A549 (cell line): Measurements from ENCODE around the gene NUDT19. TPM values are rescaled to one million over a fixed set of nuclear protein-coding genes. Genes with fewer than 3 reads are reported as not detected.
"Not testable (repeated sequence)": the region's sequence is repeated elsewhere in the genome, so short reads cannot be mapped to it uniquely, and the experiment has no call there.

Experiments
- ATAC-seq, 2 experiments: fragments of 200-7000 bp in 1 of 2; fragments of >200 bp in 1 of 2; cut with Nextera tagmentation in 1 of 2; cut with Tn5 transposase in 1 of 2; 3 replicates each; pipeline versions ENCODE4 v1.8.0 to v1.9.1; 2018 to 2020; ENCODE audit warnings: mild to moderate bottlenecking in 1 of 2, moderate library complexity in 1 of 2
- CTCF ChIA-PET: fragments of 300-600 bp; sonication (Branson Sonifier 250); formaldehyde crosslinking; extraction: SDS; loops from one replicate; lab custom pipeline; 2021; ENCODE audit warnings: antibody characterized with exemption, inconsistent platforms; lab: Yijun Ruan, JAX
- POLR2A ChIA-PET: fragments of 350-600 bp; formaldehyde crosslinking; extraction: SDS; loops from one replicate; lab custom pipeline; 2021; ENCODE audit warnings: antibody characterized with exemption, inconsistent platforms; lab: Yijun Ruan, JAX
- DNase-seq, 2 experiments: peaks; one replicate each; pipeline versions ENCODE4 v3.0.0 to v3.0.0-alpha.2; 2011 to 2016; ENCODE audit warnings: low read depth in 1 of 2, low spot score in 1 of 2
- FAIRE-seq: peaks from 2 replicates; lab custom pipeline; 2011; peaks lifted over from hg19 to GRCh38; lab: Jason Lieb, UNC
- H3K27ac ChIP-seq, 2 experiments: fragments of >200 bp; sonication (Bioruptor Twin); formaldehyde crosslinking; 3 replicates each; pipeline ENCODE4 v1.5.1; 2016 to 2017
- H3K4me1 ChIP-seq: fragments of >200 bp; sonication (Bioruptor Twin); formaldehyde crosslinking; 3 replicates; pipeline ENCODE4 v1.6.1; 2016
- H3K4me2 ChIP-seq: fragments of >200 bp; sonication (Bioruptor Twin); formaldehyde crosslinking; 3 replicates; pipeline ENCODE4 v1.6.1; 2016
- H3K4me3 ChIP-seq: fragments of >200 bp; sonication (Bioruptor Twin); formaldehyde crosslinking; 3 replicates; pipeline ENCODE4 v1.5.1; 2016
- H3K9me3 ChIP-seq: fragments of >200 bp; sonication (Bioruptor Twin); formaldehyde crosslinking; 3 replicates; pipeline ENCODE4 v1.6.1; 2016
- CBX8 ChIP-seq: fragments of 200-600 bp; sonication (generic); IDR thresholded peaks from 2 replicates; pipeline ENCODE4 v1.6.1; 2016
- ELK1 ChIP-seq: fragments of 150-350 bp; IDR thresholded peaks from 2 replicates; pipeline ENCODE4 v1.6.1; 2014; ENCODE audit warnings: low read depth, mild to moderate bottlenecking, low read length
- ESRRA ChIP-seq: fragments of 150-350 bp; IDR thresholded peaks from 2 replicates; pipeline ENCODE4 v1.6.1; 2014; ENCODE audit warnings: mild to moderate bottlenecking, low read length, borderline replicate concordance
- HOXB13 ChIP-seq: fragments of 250-450 bp; sonication (Bioruptor Pico); IDR thresholded peaks from 2 replicates; pipeline ENCODE4 v1.5.0; 2020; ENCODE audit warnings: low read depth, mild to moderate bottlenecking, moderate library complexity
- MAX ChIP-seq: IDR thresholded peaks from 2 replicates; pipeline ENCODE4 v1.6.1; 2012
- MAZ ChIP-seq: fragments of 150-350 bp; IDR thresholded peaks from 2 replicates; pipeline ENCODE4 v1.6.1; 2014; ENCODE audit warnings: antibody characterized with exemption, low read depth, low read length, borderline replicate concordance
- NFE2L2 ChIP-seq: fragments of 150-350 bp; conservative IDR thresholded peaks from 2 replicates; pipeline ENCODE4 v1.6.1; 2014; ENCODE audit warnings: low read length
- NPAS2 ChIP-seq: fragments of 250-450 bp; sonication (Bioruptor Pico); IDR thresholded peaks from 2 replicates; pipeline ENCODE4 v1.8.0; 2022; ENCODE audit warnings: mild to moderate bottlenecking, moderate library complexity, borderline replicate concordance
- PBX3 ChIP-seq: IDR thresholded peaks from 2 replicates; pipeline ENCODE4 v1.6.1; 2012
- POLR2A ChIP-seq: IDR thresholded peaks from 2 replicates; pipeline ENCODE4 v1.6.1; 2012; ENCODE audit warnings: mild to moderate bottlenecking, low read length
- RARB ChIP-seq: fragments of 250-450 bp; sonication (Bioruptor Pico); IDR thresholded peaks from 2 replicates; pipeline ENCODE4 v1.8.0; 2021; ENCODE audit warnings: mild to moderate bottlenecking, moderate library complexity
- RNF2 ChIP-seq: fragments of 200-600 bp; sonication (generic); IDR thresholded peaks from 2 replicates; pipeline ENCODE4 v1.6.1; 2016; ENCODE audit warnings: low read depth, mild to moderate bottlenecking, antibody characterized with exemption, moderate library complexity, borderline replicate concordance
- TP53 ChIP-seq: fragments of 250-450 bp; sonication (Bioruptor Pico); IDR thresholded peaks from 2 replicates; pipeline ENCODE4 v1.5.0; 2021; ENCODE audit warnings: mild to moderate bottlenecking, moderate library complexity
- USF2 ChIP-seq: fragments of 450-650 bp; IDR thresholded peaks from 2 replicates; pipeline ENCODE4 v1.6.1; 2014; ENCODE audit warnings: antibody characterized with exemption
- ZC3H11A ChIP-seq: fragments of 450-650 bp; IDR thresholded peaks from 2 replicates; pipeline ENCODE4 v1.6.1; 2014; ENCODE audit warnings: antibody characterized with exemption, mild to moderate bottlenecking
- ZSCAN20 ChIP-seq: fragments of 250-450 bp; sonication (Bioruptor Pico); IDR thresholded peaks from 2 replicates; pipeline ENCODE4 v1.8.0; 2022; ENCODE audit warnings: mild to moderate bottlenecking, moderate library complexity
- WGBS: methylation state at CpG from one replicate; pipeline ENCODE4 v1.1.6; 2017; ENCODE audit errors: missing lambda C conversion rate; 5-methylcytosine and 5-hydroxymethylcytosine counted together
- polyA plus RNA-seq, 4 experiments: library from polyadenylated mRNA; depleted of rRNA in 3 of 4; stranded (reverse); fragments of >200 nt; fragmentation: RNase III in 1 of 4; extraction: RNeasy Plus Mini Kit Qiagen cat#74134 plus additional on column Dnase treatment in 1 of 4; gene quantifications; 2 replicates in 3 of 4; 3 replicates in 1 of 4; pipeline ENCODE4 v1.2.3, GENCODE V29; 2011 to 2017
- TF ChIP-seq, protein P1 (sequence below): fragments of 200-600 bp; sonication (generic); IDR thresholded peaks from 2 replicates; pipeline ENCODE4 v1.6.1; 2016; ENCODE audit warnings: antibody characterized with exemption, mild to moderate bottlenecking, moderate library complexity

NUDT19 gene
- polyA plus RNA-seq, 2 of the 4 experiments (the other 2 are of a cell fraction), result 30.1 to 32.6 TPM

DNA sequence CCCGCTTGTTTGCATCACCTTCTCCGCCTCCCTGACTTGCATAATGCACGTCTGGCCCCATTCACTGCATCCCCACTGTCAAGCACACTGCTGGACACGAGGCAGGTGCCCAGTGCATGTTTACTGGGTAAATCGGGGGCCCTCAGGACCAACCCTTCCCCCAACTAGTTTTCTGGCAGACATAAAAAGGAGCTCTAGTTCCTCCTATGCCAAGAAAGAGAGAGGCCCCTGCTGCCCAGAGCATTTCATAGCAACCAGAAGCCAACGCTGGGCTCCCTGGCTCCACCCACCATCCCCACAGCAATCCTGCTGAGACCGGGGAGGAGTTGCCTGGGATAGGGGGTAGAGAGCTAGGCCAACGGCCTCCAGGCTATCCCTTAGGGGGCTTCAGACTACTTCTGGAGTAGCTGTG lies 39.9 kb upstream of the NUDT19 start:
- H3K4me1 ChIP-seq, result no peaks in the 10 kb centered on the region
- CTCF ChIA-PET, result interaction anchor here (1.4 to 1.5 kb wide), 2 partner anchors 12 to 19 kb away, joined by 4 read pairs; no protein-coding TSS in a partner anchor
- TF ChIP-seq MAX, result no peak
- no peak for TF ChIP-seq RARB
- no peak for TF ChIP-seq NFE2L2
- no peak for TF ChIP-seq HOXB13
- TF ChIP-seq NPAS2 (CRISPR knock-in tag), result no peak
- TF ChIP-seq ESRRA, result no peak
- TF ChIP-seq CBX8, result no peak
- TF ChIP-seq, protein P1, sequence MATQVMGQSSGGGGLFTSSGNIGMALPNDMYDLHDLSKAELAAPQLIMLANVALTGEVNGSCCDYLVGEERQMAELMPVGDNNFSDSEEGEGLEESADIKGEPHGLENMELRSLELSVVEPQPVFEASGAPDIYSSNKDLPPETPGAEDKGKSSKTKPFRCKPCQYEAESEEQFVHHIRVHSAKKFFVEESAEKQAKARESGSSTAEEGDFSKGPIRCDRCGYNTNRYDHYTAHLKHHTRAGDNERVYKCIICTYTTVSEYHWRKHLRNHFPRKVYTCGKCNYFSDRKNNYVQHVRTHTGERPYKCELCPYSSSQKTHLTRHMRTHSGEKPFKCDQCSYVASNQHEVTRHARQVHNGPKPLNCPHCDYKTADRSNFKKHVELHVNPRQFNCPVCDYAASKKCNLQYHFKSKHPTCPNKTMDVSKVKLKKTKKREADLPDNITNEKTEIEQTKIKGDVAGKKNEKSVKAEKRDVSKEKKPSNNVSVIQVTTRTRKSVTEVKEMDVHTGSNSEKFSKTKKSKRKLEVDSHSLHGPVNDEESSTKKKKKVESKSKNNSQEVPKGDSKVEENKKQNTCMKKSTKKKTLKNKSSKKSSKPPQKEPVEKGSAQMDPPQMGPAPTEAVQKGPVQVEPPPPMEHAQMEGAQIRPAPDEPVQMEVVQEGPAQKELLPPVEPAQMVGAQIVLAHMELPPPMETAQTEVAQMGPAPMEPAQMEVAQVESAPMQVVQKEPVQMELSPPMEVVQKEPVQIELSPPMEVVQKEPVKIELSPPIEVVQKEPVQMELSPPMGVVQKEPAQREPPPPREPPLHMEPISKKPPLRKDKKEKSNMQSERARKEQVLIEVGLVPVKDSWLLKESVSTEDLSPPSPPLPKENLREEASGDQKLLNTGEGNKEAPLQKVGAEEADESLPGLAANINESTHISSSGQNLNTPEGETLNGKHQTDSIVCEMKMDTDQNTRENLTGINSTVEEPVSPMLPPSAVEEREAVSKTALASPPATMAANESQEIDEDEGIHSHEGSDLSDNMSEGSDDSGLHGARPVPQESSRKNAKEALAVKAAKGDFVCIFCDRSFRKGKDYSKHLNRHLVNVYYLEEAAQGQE, result no peak
- no peak for TF ChIP-seq USF2
- no peak for TF ChIP-seq ZC3H11A
- TF ChIP-seq ZSCAN20 (CRISPR knock-in tag), result no peak
- no peak for TF ChIP-seq MAZ
- TF ChIP-seq POLR2A, result no peak
- no peak for TF ChIP-seq PBX3
- no peak for TF ChIP-seq TP53 (CRISPR knock-in tag)
- no peak for TF ChIP-seq RNF2
- TF ChIP-seq ELK1, result no peak
- TF ChIP-seq, all 56 proteins: peak for 0
- POLR2A ChIA-PET, result no interaction called here
- no peaks in the 10 kb centered on the region for H3K9me3 ChIP-seq
- 77% methylated on average over 8 of the region's 8 CpGs for whole genome bisulfite sequencing
- no peak overlapping the region for H3K27ac ChIP-seq
- H3K4me2 ChIP-seq, result no peak overlapping the region
- FAIRE-seq (peak; percentile 28), ATAC-seq (peak; percentile 73 to 75; a peak in 5 of 6 replicates), DNase-seq (peak; percentile 34 to 44)
- H3K4me3 ChIP-seq, result no peak overlapping the region

DNA sequence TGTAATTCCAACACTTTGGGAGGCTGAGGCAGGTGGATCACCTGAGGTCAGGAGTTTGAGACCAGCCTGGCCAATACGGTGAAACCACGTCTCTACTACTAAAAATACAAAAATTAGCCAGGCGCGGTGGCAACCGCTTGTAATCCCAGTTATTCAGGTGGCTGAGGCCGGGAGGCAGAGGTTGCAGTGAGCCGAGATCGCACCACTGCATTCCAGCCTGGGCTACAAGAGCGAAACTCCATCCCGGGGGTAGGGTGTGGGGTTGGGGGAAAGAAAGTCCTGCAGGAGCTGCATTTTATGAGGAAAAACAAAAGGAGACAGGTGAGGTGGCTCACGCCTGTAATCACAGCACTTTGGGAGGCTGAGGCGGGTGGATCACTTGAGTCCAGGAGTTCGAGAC lies 39.3 kb upstream of the NUDT19 start:
- H3K4me1 ChIP-seq, DNase-seq, POLR2A ChIA-PET, ATAC-seq, H3K27ac ChIP-seq, H3K4me3 ChIP-seq, H3K9me3 ChIP-seq, H3K4me2 ChIP-seq, FAIRE-seq: not testable (repeated sequence)
- 93% methylated on average over 13 of the region's 13 CpGs for WGBS
- CTCF ChIA-PET, result interaction anchor here (1.4 to 1.5 kb wide), 2 partner anchors 13 to 19 kb away, joined by 4 read pairs; no protein-coding TSS in a partner anchor
